GM21576 (cell line): ENCODE data around the gene PRKCA.
"Not testable (repeated sequence)": the region's sequence is repeated elsewhere in the genome, so short reads cannot be mapped to it uniquely, and the experiment has no call there.

Experiments used
- ATAC-seq: cut with Tn5 transposase; IDR thresholded peaks from one replicate; pipeline ENCODE4 v1.9.1; 2021; ENCODE audit warnings: mild to moderate bottlenecking, moderate library complexity; ENCODE audit not compliant: unreplicated experiment

Gene PRKCA

GRCh38 chr17:66480243-66480642 is 177.8 kb downstream of the PRKCA start:
- no peak for ATAC-seq

- ATAC-seq = no peak
Observed at GRCh38 chr17:66480802-66481201, 178.4 kb downstream of the PRKCA start.

- no peak for ATAC-seq
Observed at GRCh38 chr17:66481271-66481670, 178.9 kb downstream of the PRKCA start.

GRCh38 chr17:66483906-66484305 is 181.5 kb downstream of the PRKCA start:
- no peak for ATAC-seq

GRCh38 chr17:66485309-66485947 is 183.0 kb downstream of the PRKCA start:
- ATAC-seq = no peak

GRCh38 chr17:66487121-66487520 is 184.7 kb downstream of the PRKCA start:
- no peak for ATAC-seq

- no peak for ATAC-seq
Observed at GRCh38 chr17:66487981-66488468, 185.6 kb downstream of the PRKCA start.

- no peak for ATAC-seq
Observed at GRCh38 chr17:66488864-66489263, 186.5 kb downstream of the PRKCA start.

- ATAC-seq = not testable (repeated sequence)
Observed at GRCh38 chr17:66489576-66489975, 187.2 kb downstream of the PRKCA start.

- ATAC-seq = no peak
Observed at GRCh38 chr17:66491213-66491612, 188.8 kb downstream of the PRKCA start.

GRCh38 chr17:66491665-66492064 is 189.3 kb downstream of the PRKCA start:
- no peak for ATAC-seq

- ATAC-seq = no peak
Observed at GRCh38 chr17:66492080-66492479, 189.7 kb downstream of the PRKCA start.

- no peak for ATAC-seq
Observed at GRCh38 chr17:66492561-66493005, 190.2 kb downstream of the PRKCA start.

GRCh38 chr17:66493283-66494019 is 191.0 kb downstream of the PRKCA start:
- no peak for ATAC-seq

GRCh38 chr17:66494023-66494803 is 191.8 kb downstream of the PRKCA start:
- no peak for ATAC-seq

- no peak for ATAC-seq
Observed at GRCh38 chr17:66495035-66495434, 192.6 kb downstream of the PRKCA start.

- ATAC-seq = no peak
Observed at GRCh38 chr17:66496306-66496705, 193.9 kb downstream of the PRKCA start.

GRCh38 chr17:66498580-66498979 is 196.2 kb downstream of the PRKCA start:
- ATAC-seq = no peak

GRCh38 chr17:66506641-66507040 is 204.2 kb downstream of the PRKCA start:
- no peak for ATAC-seq

GRCh38 chr17:66507103-66507923 is 204.9 kb downstream of the PRKCA start:
- no peak for ATAC-seq
